GM12874 (cell line): Measurements from ENCODE around the gene ERBB4.

Experiments used
- TF ChIP-seq, protein P1 (sequence below): IDR thresholded peaks from 2 replicates; pipeline ENCODE4 v1.5.1; 2011; ENCODE audit warnings: low read depth, mild to moderate bottlenecking, control low read depth, low read length, moderate library complexity; ENCODE audit not compliant: insufficient read depth

The ERBB4 gene

DNA sequence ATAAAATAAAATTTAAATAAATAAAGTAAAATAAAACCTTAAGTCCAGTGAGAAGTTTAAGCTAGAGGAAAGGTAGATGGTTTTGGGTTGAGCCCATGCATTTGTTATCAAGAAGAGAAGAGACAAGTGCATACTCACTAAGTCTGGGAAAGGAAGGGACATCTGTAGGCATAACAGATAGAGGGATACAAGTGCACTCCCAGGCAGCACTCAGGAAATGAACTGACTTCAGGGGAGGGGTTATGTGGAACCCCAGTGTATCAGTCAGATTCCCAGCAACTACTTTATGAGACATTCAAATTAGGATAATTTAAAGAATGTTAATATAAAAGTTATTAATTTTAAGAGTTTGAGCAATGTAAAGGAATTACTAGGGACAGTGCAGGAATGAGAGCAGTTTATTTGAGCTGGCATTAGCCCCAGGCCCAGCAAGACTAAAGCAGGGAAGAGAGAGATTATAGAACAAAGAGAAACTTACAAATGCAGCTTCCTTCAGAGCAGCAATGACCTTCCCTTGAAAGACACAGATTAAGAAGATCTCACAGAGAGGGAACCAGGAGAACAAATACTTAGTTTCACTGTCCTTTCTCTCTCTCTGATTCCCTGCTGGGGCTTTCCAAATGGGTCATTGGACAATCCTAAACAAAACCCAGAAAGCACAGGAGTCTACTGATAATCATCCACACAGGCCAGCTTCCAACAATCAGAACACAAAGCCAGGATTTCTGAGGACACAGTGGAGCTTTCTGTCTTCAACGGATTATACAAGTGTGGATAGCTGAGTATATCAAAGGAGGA lies 109.7 kb downstream of the ERBB4 start:
- TF ChIP-seq, protein P1, sequence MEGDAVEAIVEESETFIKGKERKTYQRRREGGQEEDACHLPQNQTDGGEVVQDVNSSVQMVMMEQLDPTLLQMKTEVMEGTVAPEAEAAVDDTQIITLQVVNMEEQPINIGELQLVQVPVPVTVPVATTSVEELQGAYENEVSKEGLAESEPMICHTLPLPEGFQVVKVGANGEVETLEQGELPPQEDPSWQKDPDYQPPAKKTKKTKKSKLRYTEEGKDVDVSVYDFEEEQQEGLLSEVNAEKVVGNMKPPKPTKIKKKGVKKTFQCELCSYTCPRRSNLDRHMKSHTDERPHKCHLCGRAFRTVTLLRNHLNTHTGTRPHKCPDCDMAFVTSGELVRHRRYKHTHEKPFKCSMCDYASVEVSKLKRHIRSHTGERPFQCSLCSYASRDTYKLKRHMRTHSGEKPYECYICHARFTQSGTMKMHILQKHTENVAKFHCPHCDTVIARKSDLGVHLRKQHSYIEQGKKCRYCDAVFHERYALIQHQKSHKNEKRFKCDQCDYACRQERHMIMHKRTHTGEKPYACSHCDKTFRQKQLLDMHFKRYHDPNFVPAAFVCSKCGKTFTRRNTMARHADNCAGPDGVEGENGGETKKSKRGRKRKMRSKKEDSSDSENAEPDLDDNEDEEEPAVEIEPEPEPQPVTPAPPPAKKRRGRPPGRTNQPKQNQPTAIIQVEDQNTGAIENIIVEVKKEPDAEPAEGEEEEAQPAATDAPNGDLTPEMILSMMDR: no peak

DNA sequence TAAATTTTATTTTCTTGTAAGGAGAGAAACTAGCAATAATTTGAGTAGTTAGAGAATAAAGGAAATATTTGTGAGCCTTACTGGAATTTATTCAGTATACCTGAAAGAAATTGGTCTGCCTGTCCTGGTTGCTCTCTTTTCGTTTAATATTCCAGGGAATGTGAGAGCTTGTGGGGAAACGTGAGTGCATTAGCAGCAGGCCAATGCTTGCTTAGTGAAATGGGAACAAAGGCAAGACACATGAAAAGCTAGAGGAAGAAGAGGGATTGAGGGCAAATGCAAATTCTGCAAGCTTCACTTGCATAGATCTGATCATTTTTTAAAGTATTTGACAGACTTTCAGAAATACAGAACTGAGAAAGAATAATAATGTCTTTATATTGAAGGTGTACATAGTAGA lies 111.0 kb downstream of the ERBB4 start:
- TF ChIP-seq, protein P1: no peak

DNA sequence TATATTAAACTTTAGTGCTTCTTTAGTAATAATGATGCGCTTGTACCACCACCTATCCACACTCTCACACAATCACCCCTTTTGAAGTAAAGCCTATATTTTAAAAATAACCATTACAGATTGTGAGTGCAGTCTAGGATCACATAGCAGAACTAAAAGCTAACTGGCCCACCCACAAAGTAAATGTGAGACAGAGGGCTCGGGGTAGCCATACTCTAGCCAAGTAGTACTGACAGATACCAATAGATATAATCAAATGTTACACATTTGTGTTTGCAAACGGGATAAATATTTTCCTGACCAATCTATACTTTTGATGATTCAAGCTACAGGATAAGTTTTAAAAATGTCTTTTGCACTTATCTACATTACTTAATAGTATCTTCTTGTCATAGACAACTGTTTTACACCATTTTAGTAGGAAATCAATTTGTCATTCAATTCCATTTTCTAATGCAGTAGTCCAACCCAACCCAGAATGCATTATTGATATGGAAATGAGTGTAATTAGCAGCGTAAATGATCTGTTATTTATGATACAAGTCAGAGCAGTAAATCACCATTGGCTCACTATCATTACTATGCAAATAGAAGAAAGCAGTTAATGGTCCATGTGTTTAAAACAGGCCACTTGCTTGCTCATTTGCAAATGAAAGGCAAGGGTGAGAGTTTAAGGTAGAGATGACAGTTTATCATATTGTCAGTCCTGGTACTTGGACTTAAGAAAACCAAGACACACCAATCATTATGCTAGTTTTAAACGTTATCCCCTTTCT lies 111.8 kb downstream of the ERBB4 start:
- TF ChIP-seq, protein P1: no peak

DNA sequence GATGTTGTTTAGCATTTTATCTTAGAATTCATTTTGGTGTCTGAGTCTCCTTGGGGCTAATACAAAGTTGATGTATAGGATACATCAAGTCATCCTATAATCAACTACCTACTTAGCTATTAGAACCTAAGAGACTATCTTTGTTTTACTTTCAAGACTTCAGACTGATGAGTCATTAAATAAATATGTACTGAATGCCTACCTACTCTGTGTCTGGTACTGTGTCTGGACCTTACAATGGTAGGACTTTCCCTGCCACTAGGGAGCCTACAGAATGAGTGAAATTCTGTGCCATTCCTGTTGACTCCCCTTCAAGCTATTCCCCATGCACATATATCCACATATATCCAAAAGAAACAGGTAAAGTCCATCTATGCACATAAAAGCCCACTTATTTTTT lies 114.5 kb downstream of the ERBB4 start:
- TF ChIP-seq, protein P1: no peak

DNA sequence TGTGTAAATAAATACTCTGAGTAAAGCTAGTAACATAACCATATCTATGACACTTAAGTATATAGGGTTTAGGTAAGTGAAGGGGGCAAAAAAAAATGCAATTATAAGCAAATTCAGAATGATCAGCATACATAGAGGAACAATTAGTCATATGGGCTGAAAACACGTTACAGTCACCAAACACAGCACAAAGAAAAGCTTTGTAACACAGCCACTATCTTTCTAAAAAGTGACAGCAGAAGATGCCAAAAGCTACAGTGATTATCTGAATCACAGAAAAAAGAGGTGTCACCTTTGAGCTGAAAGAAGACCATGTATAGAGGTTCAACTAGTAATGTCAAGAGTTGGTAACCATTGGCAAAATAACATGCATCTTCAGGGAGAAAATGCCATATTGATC lies 115.5 kb downstream of the ERBB4 start:
- TF ChIP-seq, protein P1: no peak

DNA sequence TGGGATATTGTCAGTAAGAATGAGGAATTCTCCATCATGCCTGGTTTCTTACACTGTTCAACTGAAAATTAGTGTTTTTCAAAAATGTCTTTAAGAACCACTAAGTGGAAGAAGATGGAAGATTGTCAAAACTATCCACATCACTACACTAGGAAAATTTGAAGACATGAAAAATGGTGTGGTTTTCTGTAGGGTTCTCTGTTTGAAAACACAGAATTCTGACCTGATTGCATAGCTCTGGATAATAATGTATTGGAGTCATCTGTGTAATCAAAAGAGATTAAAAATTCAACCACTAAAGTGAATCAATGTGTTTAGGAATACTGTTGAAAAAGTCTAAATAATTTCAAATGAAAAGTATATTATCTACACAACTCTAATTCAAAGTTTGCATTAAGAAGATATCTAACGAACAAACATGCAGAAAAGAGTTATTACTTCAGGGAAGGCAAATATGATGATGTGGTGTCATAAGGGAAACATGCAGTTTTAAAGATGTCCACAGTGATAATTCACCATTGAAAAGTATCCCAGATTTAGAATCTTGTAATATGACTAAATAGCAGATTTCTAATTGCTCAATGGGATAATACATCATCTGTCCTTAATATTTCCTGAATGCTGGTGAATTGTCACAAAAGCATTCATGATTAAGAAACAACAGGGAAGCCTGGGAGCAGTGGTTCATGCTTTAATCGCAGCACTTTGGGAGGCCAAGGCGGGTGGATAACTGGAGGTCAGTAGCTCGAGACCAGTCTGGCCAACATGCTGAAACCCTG lies 116.9 kb downstream of the ERBB4 start:
- TF ChIP-seq, protein P1: no peak

DNA sequence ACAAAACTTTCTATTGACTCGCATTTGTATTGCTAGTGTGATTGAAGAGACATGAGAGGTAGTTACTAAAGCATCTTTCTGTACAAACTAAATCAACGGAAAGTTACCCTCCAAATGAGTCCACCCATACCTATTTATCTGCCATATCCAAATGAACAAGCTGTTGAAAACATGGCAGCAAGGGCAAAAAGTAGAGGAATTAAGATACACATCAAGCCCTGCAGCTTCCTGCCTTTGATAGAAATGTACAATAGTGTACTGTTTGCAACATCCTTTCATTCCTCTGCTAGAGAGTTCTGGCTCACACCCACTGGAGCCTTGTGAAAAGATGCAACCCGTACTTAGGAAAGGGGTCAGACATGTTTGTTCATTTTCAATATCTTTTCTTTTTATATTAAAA lies 122.5 kb downstream of the ERBB4 start:
- TF ChIP-seq, protein P1: no peak
